GM18498 (cell line): ENCODE measurements around the gene DTX3L.

Source experiments
- ATAC-seq: cut with Tn5 transposase; IDR thresholded peaks from one replicate; pipeline ENCODE4 v1.9.1; 2021; ENCODE audit warnings: mild to moderate bottlenecking, moderate library complexity; ENCODE audit not compliant: unreplicated experiment

DTX3L gene

GRCh38 chr3:122564155-122564912, at the start of gene DTX3L, which contains the start of gene PARP9:
TSS of gene DTX3L (plus strand) at chr3:122564338. CDS start at chr3:122564427, 89 bp downstream.
TSS of gene PARP9 (minus strand) at chr3:122564300. CDS start at chr3:122559620, 4,680 bp downstream.
- peak; percentile 67 for ATAC-seq

GRCh38 chr3:122515020-122515468, 49.1 kb upstream of the DTX3L start:
- ATAC-seq, result no peak

- ATAC-seq, result no peak
Observed at GRCh38 chr3:122515870-122516269, 48.3 kb upstream of the DTX3L start.

GRCh38 chr3:122516846-122517360, 47.2 kb upstream of the DTX3L start:
- ATAC-seq, result no peak

GRCh38 chr3:122519693-122520092, 44.4 kb upstream of the DTX3L start:
- no peak for ATAC-seq

GRCh38 chr3:122520861-122521260, 43.3 kb upstream of the DTX3L start:
- no peak for ATAC-seq

- ATAC-seq, result no peak
Observed at GRCh38 chr3:122523317-122523716, 40.8 kb upstream of the DTX3L start.

- ATAC-seq, result no peak
Observed at GRCh38 chr3:122530164-122530563, 34.0 kb upstream of the DTX3L start.

- ATAC-seq, result peak; percentile 1
Observed at GRCh38 chr3:122533480-122533879, 30.7 kb upstream of the DTX3L start.

GRCh38 chr3:122533931-122534334, 30.2 kb upstream of the DTX3L start:
- peak; percentile 98 for ATAC-seq

- ATAC-seq, result no peak
Observed at GRCh38 chr3:122535964-122536631, 28.0 kb upstream of the DTX3L start.

- ATAC-seq, result no peak
Observed at GRCh38 chr3:122536632-122537001, 27.5 kb upstream of the DTX3L start.

- ATAC-seq, result no peak
Observed at GRCh38 chr3:122538956-122539490, 25.1 kb upstream of the DTX3L start.

- no peak for ATAC-seq
Observed at GRCh38 chr3:122546151-122546550, 18.0 kb upstream of the DTX3L start.

- ATAC-seq, result no peak
Observed at GRCh38 chr3:122548076-122548475, 16.1 kb upstream of the DTX3L start.

- no peak for ATAC-seq
Observed at GRCh38 chr3:122548619-122549018, 15.5 kb upstream of the DTX3L start.

- ATAC-seq, result no peak
Observed at GRCh38 chr3:122553171-122553570, 11.0 kb upstream of the DTX3L start.

- ATAC-seq, result no peak
Observed at GRCh38 chr3:122555275-122556071, 8.7 kb upstream of the DTX3L start.

- ATAC-seq, result no peak
Observed at GRCh38 chr3:122557356-122557755, 6.8 kb upstream of the DTX3L start.

- no peak for ATAC-seq
Observed at GRCh38 chr3:122558605-122559004, 5.5 kb upstream of the DTX3L start.

- ATAC-seq, result no peak
Observed at GRCh38 chr3:122559906-122560305, 4.2 kb upstream of the DTX3L start.
